GM10248 (cell line): Measurements from ENCODE around the gene CPNE5.

Source experiments
- CTCF ChIA-PET: fragments of 300-600 bp; sonication (Branson Sonifier 250); formaldehyde crosslinking; extraction: SDS; loops from one replicate; lab custom pipeline; 2021; ENCODE audit warnings: antibody characterized with exemption; lab: Yijun Ruan, JAX
- POLR2A ChIA-PET: fragments of 350-650 bp; sonication (Branson Sonifier 250); formaldehyde crosslinking; extraction: SDS; loops from one replicate; lab custom pipeline; 2020; ENCODE audit warnings: antibody characterized with exemption; lab: Yijun Ruan, JAX
- DNase-seq: peaks from one replicate; pipeline ENCODE4 v3.0.0; 2012; ENCODE audit errors: extremely low spot score
- CTCF ChIP-seq: IDR thresholded peaks from 2 replicates; pipeline ENCODE4 v1.5.1; 2012; ENCODE audit warnings: mild to moderate bottlenecking, low read depth; ENCODE audit errors: extremely low read depth, missing control alignments, control extremely low read depth

CPNE5 gene

GRCh38 chr6:36757943-36758508, 81.2 kb downstream of the CPNE5 start:
- no peak for TF ChIP-seq CTCF
- CTCF ChIA-PET = interaction anchor here (0.8 to 25.8 kb wide), 32 partner anchors 10 to 456 kb away, joined by 3 to 596 read pairs (median 10); partner anchors contain the start of gene CDKN1A
- POLR2A ChIA-PET = no interaction called here
- no peak for DNase-seq

GRCh38 chr6:36757206-36757605, 82.0 kb downstream of the CPNE5 start:
- ChIA-PET CTCF (interaction anchor here (1.0 to 25.8 kb wide), 10 partner anchors 10 to 260 kb away, joined by 3 to 596 read pairs (median 16); no protein-coding TSS in a partner anchor), POLR2A (no interaction called here)
- DNase-seq = peak; percentile 52
- TF ChIP-seq CTCF = peak; percentile 18

GRCh38 chr6:36756786-36757185, 82.5 kb downstream of the CPNE5 start:
- CTCF ChIA-PET = interaction anchor here (1.0 to 25.8 kb wide), 6 partner anchors 9 to 142 kb away, joined by 3 to 596 read pairs (median 20); no protein-coding TSS in a partner anchor

GRCh38 chr6:36755435-36756348, 83.6 kb downstream of the CPNE5 start:
- POLR2A ChIA-PET = interaction anchor here (1.1 to 1.7 kb wide), 2 partner anchors 77 to 160 kb away, joined by 3 read pairs; partner anchors contain the start of gene CDKN1A
- CTCF ChIA-PET = interaction anchor here (0.8 to 25.8 kb wide), 11 partner anchors 21 to 660 kb away, joined by 3 to 596 read pairs (median 3); no protein-coding TSS in a partner anchor
- DNase-seq = peak; percentile 71
- no peak for TF ChIP-seq CTCF

More at GRCh38 chr6:36756786-36757185, 82.5 kb downstream of the CPNE5 start:
- no peak for TF ChIP-seq CTCF
- DNase-seq = no peak
- POLR2A ChIA-PET = interaction anchor here (1.1 kb wide), 1 partner anchor 161 kb away, joined by 3 read pairs; no protein-coding TSS in a partner anchor

GRCh38 chr6:36754582-36755434, 84.4 kb downstream of the CPNE5 start:
- ChIA-PET POLR2A (interaction anchor here (0.6 to 1.7 kb wide), 3 partner anchors 48 to 501 kb away, joined by 3 read pairs; partner anchors contain the start of gene CDKN1A), CTCF (interaction anchor here (0.8 to 25.8 kb wide), 13 partner anchors 20 to 659 kb away, joined by 3 to 596 read pairs (median 3); no protein-coding TSS in a partner anchor)
- TF ChIP-seq CTCF = no peak
- no peak for DNase-seq
